ENCODE results near the gene BSG.

Gene BSG

DNA sequence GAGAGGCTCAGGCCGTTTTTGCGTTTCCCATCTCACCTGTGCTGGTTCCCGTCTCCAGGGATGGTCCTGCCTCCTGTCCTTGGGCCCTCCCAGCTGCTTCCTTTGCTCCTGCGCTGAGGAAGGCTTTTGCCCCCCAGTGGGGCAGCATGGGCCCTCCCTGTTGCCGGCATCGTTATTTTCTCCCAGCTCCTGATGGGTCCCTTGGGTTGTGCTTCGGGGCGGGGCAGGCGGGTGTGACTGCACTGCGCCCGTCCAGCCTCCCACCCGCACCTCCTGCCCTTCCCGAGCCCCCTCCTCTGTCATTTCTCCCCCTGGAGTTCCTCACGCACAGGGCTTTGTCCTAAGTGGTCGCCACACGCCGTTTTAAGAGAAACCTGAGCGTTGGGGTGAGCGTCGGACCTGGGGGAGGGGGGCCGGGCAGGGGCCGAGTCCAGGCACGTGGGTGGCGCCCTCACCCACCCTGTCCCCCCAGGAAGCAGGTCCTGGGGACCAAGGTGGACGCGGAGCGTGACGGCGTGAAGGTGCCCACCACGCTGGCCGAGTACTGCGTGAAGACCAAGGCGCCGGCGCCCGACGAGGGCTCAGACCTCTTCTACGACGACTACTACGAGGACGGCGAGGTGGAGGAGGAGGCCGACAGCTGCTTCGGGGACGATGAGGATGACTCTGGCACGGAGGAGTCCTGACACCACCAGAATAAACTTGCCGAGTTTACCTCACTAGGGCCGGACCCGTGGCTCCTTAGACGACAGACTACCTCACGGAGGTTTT is 31.3 kb upstream of the BSG start:
- DNase-seq, result no peak

DNA sequence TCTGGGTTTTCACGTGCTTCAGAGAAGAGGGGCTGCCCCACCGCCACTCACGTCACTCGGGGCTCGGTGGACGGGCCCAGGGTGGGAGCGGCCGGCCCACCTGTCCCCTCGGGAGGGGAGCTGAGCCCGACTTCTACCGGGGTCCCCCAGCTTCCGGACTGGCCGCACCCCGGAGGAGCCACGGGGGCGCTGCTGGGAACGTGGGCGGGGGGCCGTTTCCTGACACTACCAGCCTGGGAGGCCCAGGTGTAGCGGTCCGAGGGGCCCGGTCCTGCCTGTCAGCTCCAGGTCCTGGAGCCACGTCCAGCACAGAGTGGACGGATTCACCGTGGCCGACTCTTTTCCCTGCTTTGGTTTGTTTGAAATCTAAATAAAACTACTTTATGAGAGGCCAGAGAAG is 30.7 kb upstream of the BSG start:
- no peak for DNase-seq

DNA sequence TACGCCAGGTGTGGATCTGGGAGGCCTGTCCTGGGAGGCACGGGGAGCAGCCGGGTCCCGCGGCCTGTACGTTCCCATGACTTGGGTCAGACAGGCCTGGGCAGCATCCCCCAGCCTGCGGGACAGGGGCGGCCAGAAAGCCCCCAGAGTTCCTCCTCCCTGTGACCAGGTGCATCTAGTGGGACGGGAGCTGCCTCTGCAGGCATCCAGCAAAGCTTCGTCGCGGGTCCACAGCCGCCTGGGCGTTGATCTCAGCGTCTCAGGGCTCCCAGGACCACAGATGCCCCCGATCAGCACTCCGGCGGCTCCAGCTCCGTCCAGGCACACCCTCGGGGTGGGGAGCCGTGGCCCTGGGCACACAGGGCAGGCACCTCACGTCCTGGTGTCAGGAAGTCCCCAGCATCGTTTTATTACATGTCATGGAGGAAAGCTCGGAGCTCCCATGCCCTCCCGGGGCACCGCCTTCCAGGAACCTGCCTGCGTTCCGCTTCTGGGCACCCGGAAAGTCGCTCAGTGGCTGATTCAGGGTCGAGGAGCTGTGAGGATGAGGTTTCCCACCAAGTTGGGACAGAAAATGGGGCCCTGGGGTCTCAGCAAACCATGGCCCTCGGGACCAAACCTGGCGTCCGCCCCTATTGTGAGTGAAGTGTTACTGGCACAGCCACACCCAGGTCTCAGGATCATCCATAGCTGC is 30.1 kb upstream of the BSG start:
- DNase-seq, result no peak

DNA sequence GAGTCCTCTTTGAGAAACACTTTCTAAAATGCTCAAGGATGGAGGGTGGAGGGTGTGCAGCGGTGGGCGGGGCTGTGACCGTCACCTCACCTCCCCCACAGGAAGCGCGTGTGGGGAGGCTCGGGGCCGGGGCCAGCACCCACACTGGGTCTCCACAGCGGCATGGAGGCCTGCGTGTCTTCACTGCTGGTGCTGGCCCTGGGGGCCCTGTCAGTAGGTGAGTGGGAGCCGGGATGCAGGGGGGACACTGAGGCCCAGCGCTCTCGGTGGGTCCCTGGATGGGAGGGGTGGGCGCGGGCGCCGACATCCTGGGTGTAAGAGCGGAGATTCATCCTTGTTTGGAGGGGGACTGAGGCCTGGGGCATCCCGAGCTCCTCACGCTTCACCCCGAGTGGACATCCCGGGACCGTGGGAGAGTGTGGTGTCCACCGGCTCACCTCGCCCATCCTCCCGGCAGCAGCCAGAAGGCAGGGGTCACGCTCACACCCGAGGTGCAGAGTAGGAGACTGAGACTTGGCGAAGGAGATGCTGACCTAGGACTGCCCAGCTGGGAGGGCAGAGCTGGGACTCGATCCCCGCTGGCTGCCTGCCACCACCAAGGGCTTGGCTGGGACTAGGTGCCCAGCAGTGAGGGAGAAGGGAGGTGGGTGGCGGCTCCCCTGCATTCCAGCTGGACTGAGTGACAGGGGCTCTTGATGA is 28.3 kb upstream of the BSG start, which contains the start of gene GZMM:
TSS of gene GZMM (plus strand) at position 144 of the 699 bp plus-strand sequence. CDS start at position 163, 19 bp downstream.
- DNase-seq, result no peak

DNA sequence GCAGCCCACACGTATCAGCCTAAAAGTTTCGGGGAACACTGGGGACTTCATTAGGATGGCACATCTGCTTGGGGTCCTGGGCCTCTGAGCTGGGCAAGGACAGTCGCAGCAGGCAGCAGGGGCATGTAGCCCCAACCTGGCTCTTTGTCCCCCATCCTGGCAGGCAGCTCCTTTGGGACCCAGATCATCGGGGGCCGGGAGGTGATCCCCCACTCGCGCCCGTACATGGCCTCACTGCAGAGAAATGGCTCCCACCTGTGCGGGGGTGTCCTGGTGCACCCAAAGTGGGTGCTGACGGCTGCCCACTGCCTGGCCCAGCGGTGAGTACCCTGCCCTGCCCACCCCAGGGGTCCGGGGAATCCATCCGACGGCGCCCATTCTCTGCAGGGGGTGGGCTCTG is 25.3 kb upstream of the BSG start:
- DNase-seq, result no peak

DNA sequence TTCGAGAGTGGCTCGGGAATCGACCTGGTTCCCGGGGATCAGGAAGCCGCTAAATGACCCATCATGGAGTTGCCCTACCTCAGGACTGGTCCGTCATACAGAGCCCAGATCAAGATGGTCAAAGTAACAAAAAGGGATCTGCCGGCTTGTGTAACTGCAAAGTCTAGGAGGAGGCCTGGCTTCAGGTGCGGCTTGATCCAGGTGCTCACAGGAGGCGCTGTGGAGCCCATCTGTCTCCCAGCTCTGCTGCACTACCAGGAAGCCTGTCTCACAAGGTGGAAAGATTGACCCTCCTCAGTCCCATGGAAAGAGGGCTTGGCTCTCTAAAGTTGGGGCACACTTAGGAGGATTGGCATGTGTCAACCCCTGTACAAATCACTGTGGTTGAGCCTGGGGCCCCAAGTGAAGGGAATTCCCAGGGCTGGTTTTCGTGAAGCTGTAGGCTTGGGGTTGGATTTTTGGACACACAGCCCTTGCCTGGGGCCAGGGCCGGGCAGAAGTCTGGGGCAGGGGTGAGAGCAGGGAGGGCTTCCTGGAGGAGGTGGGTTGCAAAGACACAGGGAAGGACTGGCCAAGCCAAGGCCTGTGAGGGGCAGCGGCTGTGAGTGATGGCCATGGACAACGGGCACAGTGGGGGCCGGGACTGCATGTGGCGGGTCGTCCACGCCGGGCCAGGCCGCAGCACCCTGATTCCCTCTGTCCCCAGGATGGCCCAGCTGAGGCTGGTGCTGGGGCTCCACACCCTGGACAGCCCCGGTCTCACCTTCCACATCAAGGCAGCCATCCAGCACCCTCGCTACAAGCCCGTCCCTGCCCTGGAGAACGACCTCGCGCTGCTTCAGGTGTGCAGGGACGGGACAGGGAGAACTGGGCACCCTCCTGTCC is 24.3 kb upstream of the BSG start:
- no peak for DNase-seq

DNA sequence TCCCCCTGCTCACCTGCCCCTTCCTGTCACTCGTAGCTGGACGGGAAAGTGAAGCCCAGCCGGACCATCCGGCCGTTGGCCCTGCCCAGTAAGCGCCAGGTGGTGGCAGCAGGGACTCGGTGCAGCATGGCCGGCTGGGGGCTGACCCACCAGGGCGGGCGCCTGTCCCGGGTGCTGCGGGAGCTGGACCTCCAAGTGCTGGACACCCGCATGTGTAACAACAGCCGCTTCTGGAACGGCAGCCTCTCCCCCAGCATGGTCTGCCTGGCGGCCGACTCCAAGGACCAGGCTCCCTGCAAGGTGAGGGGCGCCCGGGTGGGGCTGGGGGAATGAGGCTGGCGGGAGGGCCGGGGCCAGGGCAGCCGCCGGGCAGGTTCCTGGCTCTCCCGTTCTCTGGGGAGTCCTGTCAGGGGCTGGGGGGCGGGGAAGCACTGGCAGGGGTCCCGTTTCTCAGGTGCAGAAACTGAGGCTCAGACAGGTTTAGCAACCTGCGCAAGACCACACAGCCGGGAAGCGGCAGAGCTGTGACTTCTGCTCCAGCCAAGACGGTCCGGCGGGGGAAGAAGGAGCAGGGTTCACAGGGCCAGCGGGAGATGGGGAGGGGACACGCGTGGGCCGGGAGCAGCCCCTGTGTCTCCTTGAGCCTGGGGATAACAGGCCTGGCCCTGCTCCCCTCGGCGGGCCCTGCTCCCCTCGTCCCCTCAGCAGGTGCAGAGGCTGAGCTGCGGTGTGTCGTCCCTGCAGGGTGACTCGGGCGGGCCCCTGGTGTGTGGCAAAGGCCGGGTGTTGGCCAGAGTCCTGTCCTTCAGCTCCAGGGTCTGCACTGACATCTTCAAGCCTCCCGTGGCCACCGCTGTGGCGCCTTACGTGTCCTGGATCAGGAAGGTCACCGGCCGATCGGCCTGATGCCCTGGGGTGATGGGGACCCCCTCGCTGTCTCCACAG is 23.2 kb upstream of the BSG start:
- no peak for DNase-seq

DNA sequence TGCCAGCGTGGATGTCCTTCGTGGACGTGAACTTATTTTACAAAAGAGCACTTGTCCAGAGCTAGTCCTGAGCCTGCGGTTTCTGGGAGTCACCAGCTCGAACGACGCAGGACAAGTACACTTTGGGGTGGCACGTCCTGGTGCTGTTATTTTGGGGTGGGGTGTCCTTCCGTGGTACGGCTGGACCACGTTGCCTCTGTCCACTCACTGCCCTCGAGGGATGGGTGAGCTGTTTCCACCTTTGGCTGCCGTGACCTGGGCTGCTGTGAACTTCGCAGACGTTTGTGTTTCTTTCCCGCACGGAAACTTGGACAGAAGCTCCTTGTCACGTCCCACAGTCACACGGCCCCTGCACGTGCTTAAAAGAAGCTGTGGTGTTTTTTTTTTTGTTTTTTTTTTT is 17.6 kb upstream of the BSG start:
- no peak for DNase-seq

DNA sequence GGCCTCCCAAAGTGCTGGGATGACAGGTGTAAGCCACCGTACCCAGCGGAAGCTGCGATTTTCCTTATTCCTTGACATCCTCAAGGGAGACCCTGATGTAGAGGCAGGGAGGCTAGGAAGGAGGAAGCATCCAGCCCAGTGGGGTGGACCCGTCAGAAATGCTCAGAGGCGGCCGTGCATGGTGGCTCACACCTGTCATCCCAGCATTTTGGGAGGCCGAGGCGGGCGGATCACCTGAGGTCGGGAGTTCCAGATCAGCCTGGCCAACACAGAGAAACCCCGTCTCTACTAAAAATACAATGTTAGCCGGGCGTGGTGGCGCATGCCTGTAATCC is 17.0 kb upstream of the BSG start:
- no peak for DNase-seq

DNA sequence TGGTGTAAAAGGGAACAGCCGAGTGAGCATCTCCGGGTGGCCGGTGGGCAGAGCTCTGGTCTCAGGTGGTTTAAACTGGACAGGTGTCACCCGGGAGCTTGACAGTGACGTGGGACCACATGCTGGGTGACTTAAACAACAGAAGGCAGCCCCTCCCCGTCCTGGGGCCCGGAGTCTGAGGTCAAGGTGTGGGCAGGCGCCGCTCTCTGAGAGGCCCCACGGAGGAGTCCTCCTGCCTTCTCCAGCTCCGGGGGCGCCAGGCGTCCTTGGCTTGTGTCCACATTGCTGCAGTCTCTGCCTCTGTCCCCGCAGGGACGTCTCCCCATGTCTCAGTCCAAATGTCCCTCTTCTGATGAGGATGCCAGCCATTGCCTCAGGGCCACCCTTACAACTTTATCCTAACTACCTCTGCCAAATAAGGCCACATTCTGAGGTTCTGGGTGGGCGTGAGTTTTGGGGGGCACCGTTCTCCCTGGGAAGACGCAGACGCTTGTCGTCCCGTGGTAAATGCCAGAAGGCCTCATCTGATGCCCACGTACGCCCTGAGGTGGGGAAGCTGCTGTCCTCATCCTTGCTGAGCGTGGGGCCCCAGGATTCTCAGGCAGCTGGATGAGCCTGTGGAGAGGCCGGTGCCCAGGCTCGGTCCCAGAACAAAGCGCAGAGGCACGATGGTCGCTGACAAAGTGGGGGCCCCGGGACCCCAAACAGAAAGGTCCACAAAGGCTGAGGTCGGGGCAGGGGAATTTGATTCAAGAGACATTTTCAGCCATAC is 15.6 kb upstream of the BSG start:
- no peak for DNase-seq

DNA sequence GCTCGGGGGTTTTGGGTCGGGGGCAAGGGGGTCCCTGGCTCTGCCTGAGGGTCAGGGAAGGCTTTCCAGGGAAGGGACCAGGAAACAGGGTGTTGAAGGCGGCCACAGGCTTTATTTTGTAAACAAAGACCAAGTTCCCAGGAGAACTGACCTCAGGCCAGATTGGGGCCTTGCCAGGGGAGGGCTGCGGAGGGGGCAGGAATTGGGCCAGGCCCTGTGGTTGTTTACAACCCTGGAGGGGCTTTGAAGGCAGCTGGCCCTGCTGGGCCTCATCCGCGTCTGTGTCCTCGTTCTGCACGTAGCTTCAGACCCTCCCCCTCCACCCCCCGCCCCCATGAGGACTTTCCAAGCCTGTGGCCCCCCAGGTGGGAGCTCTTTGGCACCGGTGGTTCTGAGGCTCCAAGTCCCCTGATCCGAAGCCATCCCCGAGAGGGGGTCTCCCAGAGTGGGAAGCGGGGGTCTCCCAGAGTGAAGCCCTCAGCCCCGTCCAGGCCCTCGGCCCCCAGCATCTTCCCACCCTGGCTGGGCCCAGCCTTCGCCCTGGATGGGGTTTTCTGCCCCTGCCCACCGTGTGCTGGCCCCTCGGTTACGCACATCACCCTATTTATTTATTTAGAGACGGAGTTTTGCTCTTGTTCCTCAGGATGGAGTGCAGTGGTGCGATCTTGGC is 13.5 kb upstream of the BSG start:
- DNase-seq, result no peak

DNA sequence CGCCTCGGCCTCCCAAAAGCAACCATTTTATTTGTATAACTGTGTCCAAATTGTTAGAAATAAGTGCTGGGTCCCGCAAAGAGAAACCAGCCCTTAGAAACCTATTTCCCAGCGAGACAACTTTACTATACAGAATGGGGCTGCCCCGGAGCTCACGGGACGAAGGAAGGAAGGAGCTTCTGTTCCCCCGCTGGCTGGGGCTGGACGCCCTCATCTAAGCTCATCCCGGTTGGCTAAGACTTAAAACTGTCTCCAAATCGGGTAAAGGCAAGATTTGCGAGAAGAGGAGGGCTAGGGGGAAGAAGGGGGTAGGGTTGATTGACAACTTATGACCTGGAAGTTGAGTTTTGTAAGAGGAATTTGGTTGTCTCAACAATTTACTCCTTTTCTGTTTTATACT is 12.3 kb upstream of the BSG start:
- DNase-seq, result no peak

DNA sequence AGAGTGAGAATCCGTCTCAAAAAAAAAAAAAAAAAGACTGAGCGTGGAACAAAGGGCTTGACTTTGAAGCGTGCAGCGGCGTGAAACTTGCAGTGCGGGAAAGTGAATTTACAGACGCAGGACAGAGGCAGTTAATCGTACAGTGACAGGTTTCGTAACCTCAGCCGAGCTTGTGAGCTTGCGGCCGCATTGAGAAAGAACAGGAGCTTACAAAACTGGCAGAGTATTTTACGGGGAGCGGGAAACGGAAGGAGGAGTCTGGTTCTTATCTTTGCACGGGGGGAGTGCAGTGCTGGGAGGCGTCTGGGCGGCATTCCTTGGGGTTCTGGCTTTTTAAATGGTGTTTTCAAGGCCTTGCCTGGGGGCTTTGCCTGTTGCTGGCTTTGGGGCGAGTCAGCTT is 6.0 kb upstream of the BSG start:
- DNase-seq, result peak; percentile 92

DNA sequence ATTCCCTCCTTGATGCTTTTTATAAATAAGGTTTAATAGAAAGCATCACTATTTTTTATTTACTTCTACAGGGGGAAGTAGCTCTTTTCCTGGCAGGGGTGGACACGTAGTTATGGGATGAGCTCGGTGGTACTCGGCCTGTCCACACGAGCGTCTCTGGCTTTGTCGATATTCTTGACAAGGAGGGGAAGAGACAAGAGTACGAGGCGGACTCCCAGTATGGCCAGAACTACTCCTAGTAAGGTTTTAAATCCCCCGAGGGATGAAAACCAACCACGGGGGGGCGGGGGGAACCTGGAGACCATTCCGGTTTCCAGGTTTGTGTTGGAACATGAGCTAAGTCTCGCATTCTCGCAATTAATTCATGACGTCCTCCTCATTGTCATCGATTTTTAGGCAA is 5.6 kb upstream of the BSG start:
- no peak for DNase-seq

DNA sequence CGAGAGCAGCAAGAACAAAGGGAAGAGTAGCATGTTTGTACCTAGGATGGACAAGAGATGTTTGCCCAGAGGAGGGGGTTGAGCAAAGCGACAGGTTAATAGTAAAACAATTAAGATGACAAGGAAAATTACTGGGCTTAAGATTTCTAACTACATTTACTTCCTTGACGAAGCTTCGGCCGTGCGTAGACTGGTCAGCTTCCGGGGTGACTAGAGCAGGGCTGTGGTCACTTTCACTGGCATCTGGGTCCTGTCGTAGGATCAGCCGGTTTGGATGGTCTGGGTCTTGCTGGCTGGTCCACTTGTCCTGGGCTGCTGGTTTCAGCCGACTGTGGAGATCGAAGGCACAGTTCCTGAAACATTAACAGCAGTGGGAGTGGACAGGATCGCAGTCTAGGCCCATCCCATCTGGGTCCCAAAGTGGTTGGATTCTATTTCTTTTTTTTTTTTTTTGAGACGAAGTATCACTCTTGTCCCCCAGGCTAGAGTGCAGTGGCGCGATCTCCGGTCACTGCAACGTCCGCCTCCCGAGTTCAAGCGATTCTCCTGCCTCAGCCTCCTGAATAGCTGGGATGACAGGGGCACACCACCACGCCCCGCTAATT is 5.0 kb upstream of the BSG start:
- DNase-seq, result no peak

DNA sequence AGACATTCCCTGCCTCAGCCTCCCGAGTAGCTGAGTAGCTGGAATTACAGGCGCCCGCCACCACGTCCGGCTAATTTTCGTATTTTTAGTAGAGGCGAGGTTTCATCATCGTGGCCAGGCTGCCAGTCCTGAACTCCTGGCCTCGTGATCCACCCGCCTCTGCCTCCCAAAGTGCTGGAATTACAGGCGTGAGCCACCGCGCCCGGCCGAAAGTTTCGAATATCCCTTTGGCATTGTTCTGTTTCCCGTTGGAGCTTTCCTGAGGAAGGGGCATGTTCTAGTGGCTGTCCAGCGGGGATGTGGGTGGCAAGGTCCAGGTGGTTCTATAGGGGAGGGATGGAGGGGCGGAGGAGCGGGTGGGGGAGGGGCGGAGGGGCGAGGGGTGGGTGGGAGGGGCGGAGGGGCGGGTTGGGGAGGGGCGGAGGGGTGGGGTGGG is 2.1 kb upstream of the BSG start:
- DNase-seq, result no peak

DNA sequence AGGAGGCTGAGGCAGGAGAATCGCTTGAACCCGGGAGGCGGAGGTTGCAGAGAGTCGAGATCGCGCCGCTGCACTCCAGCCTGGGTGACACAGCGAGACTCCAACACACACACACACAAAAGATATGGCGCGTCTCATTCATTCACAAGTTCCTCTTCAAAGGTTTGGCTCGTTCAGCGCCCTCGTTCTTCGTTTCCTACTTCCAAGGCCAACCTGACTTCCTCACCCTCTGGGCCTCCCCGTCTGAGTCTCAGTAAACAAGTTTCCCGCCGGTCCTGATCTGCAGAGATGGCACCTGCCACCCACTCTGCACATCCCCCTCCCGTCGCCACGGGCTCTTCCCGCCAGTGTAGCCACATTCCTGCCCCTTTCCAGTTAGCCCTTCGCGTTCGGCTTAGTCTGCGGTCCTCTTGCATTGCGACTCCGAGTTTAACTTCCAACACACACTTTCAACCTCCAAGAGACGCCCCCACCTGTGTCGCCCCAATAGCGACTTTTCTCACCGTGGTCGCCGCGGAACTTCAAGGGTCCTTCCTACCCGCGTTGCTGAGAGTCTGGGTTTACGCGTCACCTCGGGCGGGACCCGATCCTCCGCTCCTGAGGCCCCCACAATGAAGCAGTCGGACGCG is 1.3 kb upstream of the BSG start:
- peak; percentile 31 for DNase-seq

DNA sequence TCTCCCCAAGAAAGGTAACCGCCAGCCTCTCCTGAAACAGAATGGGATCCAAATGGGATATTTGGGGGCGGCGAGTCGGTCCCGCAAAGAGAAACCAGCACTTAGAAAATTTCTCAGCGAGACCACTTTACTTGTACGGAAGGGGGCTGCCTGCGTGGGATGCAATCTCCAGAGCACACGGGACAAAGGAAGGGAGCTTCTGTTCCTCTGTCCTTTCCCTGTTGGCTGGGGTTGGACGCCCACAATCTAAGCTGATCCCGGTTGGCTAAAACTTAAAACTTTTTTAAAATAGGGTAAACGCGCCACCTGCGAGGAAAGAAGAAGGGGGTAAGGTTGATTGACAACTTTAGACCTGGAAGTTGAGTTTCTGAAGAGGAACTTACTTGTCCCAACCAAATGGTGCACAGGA is 826 bp upstream of the BSG start:
- no peak for DNase-seq

DNA sequence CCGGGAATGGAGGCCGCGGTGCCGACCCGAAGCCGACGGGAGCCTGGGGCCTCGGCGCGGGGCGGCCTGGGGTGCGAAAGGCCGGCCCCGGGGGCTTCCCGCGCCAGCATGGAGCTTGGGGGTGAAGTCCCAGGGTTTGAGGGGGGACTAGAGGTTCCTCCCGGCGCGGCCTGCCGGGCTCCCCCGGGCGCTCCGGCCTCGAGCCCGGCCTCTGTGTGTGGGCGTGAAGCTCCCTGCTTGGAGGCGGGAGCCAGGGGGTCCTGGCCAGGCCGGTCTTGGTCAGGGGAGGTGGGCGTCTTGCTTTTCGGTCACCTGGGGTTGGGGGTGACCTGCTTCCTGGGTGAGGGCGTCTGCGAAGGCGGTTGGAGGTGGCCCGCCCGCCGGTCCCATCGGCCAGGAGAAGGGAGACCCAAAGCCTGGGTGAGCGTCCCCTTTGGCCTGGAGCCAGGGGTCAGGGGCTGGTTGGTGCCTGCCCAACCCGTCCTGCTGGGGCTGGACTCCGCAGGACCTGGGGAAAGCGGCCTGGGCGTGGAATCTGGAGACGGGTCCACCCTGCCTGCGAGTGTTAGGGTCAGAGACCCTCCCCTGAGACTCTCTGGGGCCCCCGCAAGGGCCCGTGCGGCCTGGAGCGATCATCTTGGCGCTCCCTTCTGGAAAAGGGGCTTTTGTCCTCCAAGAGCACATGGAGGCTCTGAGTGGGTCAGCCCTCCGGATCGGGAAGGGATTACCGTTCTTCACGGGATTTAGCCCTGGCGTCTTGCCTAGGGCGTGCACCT is 535 bp downstream of the BSG start:
- DNase-seq, result no peak
